ENCODE measurements around the gene TRIM71.
"Not testable (repeated sequence)": the region's sequence is repeated elsewhere in the genome, so short reads cannot be mapped to it uniquely, and the experiment has no call there.

The TRIM71 gene

DNA sequence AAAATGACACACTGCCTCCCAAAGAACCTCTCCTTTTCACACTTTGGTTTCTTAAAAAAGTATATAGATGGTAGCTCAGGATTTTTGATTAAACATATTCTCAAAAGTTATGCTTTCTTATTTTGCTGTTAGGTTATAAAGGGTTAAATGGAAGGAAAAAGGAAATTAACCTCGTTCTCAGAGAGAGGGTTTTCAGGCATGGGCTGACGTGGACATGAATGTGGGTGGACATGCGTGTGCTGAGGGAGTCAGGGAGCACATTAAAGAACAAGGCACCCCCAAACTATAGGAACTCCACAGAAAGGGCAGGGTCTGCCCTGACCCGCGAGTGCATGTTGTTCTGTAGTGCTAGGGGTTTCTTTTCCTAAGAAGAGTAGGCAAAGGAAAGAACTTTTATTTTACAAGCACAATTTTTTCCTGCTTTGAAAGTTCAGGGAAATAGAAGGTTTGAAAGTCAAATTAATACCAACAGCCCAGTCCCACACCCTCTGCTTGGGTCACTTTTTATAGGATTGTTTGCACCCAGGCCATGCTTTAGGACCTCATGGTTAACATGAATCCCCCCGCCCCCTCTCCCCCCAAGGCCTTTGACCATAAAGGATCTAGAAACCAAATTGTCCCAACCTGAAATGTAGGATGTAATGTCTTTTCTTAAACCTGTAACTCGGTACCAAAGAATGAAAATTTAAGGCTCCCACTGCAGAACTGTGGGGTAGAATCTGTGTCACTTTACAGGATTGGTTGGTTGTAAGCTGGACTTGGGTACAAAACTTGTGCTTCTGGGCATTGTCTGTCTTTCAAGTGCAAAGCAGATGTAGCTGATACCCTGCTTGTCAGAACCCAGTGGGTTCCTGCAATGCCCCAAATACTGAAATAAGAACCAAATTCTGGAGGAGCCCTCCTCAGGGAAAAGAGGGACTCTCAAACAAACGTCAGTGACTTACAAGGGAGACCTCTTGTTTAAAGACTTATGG is 75.1 kb downstream of the TRIM71 start:
- no peak for DNase-seq

DNA sequence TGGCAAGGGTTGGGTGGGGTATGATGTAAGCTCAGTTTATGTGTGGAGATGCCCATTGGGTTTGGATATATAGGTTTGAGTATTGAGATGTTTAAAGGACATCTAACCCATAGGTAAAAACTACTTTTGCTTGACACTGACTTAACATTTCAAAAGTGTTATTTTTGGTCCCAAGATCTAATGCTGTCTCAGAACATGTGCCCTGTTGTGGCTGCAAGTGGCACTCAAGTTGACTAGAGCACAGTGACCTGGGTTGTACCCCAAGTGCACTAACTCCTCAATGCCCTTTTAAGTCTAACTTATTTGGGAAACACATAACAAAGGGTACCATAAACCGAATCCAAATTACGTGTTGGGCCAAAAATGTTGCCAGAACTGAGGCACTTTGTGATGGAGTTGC is 77.2 kb downstream of the TRIM71 start:
- no peak for DNase-seq

DNA sequence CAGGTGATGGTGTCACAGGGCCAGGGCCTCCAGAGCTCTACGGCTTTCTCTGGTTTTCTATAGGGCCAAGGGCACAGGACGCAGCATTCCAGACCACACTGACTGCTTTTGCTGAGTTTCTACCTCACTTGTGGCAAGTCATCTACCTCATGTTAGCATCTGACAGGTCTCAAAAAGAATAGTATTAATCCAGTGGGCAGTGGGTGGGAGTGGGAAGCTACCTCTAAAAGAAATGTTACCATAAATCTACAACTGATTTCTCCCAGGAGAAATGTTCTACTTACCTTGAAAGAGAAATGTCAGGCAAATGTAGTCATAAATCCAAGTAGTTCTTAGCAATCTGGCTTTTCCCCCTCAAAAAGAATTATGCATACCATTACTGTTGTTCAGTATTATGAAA is 77.9 kb downstream of the TRIM71 start:
- no peak for DNase-seq

DNA sequence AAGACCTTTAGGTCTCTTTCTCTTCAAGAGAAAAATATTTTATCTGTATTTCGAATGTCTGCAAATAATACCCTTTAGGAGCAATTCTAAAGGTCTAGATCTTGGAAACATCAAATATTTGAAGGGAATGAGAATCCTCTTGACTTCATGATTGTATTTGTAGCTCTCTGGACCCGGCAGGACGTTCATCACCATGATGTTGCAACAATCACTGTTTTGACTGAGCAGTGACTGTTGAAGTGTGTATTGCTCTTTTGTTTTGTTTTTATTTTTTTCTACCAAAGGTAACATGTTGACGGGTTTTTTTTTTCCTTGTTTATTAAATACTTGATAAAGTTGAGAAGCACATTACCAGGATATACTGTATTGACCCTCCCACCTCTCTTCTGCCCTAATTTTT is 78.3 kb downstream of the TRIM71 start:
- DNase-seq: no peak

DNA sequence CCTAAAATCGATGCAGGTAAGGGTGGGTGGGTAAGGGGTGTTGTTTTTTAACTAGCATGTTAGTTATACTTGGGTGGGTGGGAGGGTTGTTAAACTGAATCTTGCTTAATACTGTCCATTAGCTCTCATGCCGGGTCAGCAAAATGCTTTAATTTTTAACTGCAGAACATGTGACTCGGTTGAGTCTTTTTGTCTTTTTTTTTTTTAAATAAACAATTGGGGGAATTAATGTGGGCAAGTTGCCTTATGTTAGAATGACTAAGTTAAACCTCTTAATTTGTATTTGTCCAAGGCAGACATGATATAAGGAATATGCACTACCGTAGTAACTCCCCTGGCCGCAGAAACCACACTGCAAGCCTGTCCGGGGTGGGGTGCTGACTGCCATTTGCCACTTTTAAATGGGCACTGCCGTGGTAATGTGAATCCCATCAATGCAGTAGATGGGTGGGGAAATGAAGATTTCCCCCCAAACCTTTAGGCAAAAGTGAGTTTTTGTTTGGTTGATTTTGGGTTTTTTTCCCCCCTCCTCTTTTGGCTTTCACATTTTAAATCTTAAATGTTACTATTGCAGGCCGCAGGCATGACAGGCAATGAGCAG is 79.3 kb downstream of the TRIM71 start:
- DNase-seq: no peak

DNA sequence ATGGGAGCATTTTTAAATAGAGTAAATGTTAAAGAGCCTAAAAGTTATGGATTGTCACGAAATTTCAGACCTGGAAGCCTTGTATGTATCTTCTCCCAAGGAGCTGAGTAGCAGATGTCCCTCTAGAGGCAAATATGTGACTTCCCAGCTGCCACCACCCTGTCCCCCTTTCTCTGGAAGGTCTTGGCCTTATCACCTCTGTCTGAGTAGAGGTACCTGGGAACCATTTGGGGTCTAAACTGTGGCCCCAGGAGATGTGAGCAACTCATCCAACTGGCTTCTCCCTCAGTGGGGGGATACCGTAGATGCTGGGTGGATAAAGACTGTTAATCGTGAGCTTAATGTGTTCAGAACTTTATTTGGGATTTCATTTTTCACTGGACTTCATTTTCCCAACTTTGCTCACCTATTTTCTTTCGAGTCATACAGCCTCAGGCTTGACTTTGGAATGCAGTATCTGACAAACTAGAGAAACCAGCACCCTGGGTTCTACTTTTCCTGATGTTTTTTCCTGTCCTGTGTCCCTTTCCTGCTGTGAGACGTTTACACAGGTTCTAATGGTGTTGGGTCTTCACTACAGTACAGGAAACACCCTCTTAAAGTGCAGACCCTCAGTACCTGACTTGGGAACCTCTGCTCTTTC is 80.3 kb downstream of the TRIM71 start:
- DNase-seq: no peak

DNA sequence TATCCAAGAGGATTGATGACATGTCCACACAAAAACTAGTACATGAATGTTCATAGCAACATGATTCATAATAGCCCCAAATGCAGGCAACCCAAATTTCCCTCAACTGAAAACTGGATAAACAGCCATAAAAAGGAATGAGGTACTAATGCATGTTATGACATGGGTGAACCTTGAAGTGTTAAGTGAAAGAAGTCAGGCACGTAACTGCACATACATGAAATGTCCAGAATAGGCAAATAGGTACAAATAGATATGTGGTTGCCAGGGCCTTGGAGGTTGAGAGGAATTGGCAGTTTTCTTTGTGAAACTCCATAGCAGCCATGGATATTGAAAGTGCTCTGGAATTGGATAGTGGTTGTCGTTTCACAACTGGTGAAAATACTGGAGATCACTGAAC is 81.5 kb downstream of the TRIM71 start:
- no peak for DNase-seq

DNA sequence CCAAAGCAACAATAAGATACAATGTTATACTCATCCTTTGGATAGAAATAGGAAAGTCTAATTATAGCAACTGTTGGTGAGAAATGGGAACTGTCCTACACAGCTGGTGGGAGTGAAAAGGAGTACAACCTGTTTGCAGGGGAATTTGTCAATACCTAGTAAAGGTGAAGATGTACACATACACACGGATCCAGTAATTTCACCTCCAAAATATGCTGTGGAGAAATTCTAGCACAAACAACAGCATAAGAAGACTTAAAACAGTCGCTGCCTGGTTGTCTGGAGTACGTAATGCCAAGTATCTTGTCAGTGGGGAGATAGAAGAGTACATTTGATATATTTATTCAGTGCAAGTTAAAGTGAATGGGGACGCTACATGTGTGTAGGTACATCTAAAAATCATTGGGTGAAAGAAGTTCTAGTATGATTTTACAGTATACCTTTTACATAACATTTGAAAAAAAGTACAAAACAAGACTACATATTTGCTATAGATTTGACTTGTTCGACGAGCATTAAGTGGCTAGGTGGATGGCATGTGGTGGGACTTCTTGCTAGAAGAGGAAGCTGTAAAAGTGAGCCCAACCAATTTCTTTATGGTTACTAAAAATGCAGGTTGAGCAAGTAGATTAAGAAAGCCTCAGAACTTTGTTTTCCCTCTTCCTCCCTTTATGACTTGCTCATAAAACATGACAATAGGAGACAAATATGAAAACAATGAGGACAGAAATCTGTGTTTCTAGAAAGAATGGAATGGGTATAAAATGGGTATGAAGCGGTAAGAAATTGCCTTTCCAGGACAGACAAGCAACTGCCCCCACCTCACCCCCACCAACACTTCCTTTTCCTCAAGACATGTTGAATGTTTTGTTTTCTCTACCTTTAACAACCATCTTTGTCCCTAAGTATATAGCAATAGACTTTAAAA is 83.5 kb downstream of the TRIM71 start:
- no peak for DNase-seq

DNA sequence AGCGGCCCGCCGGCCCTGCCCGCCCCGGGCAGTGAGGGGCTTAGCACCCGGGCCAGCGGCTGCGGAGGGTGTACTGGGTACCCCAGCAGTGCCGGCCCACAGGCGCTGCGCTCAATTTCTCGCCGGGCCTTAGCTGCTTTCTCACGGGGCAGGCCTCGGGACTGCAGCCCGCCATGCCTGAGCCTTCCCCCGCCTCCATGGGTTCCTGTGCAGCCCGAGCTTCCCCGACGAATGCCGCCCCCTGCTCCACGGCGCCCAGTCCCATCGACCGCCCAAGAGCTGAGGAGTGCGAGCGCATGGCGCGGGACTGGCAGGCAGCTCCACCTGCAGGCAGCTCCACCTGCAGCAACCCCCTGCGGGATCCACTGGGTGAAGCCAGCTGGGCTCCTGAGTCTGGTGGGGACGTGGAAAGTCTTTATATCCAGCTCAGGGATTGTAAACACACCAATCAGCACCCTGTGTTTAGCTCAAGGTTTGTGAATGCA is 85.1 kb downstream of the TRIM71 start:
- not testable (repeated sequence) for DNase-seq

DNA sequence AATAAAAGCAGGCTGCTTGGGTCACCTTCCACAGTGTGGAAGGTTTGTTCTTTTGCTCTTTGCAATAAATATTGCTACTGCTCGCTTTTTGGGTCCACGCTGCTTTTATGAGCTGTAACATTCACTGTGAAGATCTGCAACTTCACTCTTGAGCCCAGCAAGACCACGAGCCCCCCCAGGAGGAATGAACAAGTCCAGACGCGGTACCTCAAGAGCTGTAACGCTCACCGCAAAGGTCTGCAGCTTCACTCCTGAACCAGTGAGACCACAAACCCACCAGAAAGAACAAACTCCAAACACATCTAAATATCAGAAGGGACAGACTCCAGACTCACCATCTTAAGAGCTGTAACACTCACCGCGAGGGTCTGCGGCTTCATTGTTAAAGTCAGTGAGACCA is 86.2 kb downstream of the TRIM71 start:
- no peak for DNase-seq

DNA sequence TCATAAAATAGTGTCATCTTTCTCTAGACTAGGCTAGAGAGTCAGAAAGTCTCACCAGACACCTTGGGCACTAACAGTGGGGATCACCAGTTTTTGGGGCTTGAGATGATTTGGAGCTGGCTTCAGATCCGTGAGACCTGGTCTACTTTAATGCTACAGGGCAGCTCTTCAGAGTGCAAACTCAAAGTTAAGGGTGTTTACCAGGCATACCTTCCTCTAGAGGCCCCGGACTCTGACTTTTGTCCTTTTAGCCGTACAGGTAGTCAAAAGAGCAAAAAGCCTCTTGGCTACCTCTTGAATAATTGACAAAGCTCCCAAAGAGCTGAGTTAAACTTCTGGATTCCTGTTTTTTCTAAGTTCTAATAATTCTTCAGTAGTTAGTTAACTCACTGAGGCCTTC is 92.2 kb downstream of the TRIM71 start:
- no peak for DNase-seq

DNA sequence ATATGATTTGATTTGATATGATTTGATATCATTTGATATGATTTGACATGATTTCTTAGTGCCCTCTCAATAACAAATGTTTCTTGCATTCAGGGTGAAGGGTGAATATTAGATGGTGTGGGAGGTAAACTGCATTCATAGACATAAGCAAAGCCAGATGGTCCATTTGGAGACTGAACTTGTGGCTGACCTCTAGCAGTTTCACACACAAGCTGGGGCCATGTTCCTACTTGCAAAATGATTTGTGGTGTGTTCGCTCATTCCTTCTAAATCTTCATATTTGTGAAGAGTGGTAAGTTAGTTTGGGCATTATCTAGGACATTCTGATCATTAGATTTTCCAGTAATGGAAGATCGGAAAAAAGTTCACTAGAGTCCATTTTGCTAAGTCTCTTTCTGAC is 93.2 kb downstream of the TRIM71 start:
- DNase-seq: no peak

DNA sequence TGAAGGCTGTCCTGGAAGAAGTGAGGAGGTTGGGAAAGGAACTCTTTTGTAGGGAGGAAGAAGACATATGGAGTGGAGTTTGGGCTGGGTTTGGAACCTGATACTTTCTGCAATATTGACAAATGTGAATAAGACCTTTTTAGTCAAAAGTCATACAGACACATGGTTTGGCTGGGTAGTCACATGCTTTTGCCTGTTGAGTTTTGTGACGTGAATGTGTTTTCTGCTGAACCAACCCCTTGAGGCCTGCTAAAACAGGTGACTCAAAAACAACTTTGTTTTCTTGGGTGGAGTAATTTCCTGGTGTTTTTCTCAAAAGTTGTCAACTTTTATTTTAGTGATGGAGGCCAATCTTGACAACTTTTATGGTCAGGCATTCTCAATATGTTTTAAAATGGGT is 94.2 kb downstream of the TRIM71 start:
- DNase-seq: no peak

DNA sequence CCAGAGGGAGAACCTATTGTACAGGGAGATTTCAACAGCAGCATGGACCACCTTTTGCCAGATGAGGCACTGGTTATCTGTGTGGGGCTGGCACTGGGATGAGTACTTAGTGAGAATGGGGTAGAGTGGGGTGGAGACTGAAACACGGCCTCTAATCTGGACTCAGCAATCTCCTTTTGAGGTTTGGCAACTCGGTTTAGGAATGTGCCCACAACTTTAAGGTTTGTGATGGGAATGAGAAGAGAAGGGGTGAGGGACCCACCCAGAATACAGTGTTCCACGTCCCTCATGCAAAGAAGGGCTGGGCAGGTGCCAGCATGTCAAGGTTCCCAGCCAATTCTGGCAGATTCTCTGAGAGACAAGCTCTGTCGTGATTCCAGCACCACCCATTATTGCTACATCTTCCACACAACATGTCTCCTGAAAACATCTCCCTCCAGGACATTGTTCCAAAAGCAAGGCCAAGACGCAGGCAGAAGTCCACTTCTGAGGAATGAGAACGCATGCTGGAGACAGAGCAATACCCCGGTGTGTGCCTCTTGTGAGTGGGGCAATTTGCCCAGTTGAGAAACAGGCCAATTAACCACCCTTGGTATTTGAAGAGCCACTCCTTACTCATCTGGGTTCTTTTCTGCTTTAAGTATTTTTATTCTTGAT is 96.1 kb downstream of the TRIM71 start:
- DNase-seq: no peak

DNA sequence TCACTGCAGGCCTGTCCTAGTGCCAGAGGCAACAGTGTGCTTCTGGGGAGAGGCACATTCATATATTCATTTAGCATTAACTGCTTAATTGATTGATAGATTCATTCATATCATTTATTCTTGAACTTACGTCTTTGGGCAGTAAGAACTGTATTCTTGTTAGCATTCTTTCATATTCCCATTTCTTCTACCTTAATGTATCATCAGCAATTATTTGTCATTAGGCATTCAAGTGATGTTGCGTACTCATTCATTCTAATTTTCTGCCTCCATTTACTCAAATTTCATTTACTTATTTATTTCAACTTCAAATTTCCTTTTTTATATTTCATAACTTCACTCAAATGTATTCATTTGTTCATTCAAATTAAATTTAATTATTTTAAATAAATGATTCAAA is 102.1 kb downstream of the TRIM71 start:
- DNase-seq: no peak

DNA sequence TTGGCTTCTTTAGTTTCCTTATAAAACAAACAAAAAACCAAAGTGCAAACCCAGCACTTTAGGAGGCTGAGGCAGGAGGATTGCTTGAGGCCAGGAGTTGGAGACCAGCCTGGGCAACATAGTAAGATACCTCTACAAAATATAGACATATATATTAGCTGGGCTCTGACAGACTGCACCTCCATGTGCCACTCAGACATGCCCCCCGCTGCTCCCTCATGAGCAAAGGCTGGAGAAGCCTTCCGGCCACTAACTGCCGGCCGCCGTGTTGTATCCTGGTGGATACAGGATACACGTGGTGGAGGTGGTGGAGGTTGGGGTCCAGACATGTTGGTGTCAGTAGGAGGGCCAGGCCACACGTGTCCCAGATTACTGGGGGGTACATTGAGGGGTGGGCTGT is 104.3 kb downstream of the TRIM71 start:
- DNase-seq: no peak

DNA sequence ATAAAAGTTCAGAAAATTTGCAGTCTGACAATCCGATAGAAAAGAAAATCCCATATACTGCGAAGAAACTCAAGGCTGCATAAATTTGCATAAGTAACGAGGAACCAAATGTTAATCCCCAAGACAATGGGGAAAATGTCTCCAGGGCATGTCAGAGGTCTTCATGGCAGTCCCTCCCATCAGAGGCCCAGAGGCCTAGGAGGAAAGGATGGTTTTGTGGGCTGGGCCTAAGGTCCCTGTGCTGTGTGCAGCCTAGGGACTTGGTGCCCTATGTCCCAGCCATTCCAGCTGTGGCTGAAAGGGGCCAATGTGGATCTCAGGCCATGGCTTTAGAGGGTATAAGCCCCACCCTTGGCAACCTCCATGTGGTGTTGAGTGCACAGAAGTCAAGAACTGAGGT is 112.4 kb downstream of the TRIM71 start:
- DNase-seq: no peak

DNA sequence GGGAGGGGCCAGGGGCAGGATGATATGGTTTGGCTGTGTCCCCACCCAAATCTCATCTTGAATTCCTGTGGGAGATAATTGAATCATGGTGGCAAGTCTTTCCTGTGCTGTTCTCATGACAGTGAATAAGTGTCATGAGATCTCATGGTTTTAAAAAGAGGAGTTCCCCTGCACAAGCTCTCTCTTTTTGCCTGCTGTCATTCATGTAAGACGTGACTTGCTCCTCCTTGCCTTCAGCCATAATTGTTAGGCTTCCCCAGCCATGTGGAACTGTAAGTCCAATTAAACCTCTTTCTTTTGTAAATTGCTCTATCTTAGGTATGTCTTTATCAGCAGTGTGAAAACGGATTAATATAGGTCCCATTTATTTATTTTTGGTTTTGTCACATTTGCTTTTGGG is 113.5 kb downstream of the TRIM71 start:
- not testable (repeated sequence) for DNase-seq

DNA sequence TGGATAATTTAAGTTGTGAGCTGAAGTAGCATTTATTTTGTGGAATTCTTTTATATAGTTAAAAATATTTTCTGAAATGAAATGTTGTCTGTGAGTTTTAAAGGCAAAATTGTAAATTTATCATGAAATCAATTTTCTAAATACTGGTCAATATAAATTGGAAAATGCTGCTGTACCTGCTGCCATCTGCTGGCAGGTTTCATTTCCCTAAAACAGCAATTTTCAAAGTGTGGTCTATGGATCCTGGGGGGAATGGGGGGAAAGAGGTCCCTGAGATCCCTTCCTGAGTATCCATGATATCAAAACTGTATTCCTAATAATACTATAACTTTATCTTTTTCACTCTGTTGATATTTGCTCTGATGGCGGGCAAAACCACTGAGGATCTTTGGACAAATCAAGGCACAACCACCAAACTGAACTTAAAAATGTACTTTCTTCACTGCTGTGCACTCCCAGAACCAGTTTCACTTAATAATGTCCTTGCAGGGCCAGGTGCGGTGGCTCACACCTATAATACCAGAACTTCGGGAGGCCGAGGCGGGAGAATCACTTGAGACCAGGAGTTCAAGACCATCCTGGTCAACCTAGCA is 116.4 kb downstream of the TRIM71 start:
- DNase-seq: no peak

DNA sequence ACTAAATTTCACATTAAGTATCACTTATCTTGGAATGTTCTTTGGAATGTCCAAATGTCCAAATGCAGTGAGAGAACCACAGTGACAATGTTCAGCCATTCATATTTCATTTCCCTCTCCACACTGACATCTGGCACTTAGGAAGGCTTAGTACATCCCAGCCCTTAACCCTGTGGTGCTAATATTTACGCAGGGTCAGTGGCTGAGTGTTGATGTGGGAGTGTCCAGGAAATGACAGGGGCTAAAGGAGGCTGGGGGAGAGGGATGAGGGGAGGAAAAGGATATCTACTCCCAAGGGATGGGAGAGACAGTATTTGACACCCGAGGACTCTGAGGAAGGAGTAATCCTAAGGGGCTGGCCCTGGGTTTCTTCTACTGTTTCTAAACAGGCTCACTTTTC is 119.5 kb downstream of the TRIM71 start:
- DNase-seq: no peak

DNA sequence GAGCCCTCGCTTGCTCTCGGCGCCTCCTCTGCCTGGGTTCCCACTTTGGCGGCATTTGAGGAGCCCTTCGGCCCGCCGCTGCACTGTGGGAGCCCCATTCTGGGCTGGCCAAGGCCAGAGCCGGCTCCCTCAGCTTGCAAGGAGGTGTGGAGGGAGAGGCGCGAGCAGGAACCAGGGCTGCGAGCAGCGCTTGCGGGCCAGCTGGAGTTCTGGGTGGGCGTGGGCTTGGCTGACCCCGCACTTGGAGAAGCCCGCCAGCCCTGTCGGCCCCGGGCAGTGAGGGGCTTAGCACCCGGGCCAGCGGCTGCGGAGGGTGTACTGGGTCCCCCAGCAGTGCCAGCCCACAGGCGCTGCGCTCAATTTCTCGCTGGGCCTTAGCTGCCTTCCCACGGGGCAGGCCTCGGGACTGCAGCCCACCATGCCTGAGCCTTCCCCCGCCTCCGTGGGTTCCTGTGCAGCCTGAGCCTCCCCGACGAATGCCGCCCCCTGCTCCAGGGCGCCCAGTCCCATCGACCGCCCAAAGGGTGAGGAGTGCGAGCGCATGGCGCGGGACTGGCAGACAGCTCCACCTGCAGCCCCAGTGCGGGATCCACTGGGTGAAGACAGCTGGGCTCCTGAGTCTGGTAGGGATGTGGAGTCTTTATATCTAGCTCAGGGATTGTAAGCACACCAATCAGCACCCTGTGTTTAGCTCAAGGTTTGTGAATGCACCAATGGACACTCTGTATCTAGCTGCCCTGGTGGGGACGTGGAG is 121.9 kb downstream of the TRIM71 start:
- DNase-seq: not testable (repeated sequence)

All from cerebellar nuclear complex (tissue), 1 donor.